Retinal pigment epithelial cell (primary cell): ENCODE results near the gene UBXN1.
A peak's percentile ranks its signal among the peaks of the same experiment; 100 is the strongest.

Source experiments
- DNase-seq: peaks from one replicate; pipeline ENCODE4 v3.0.0-alpha.2; 2010; ENCODE audit warnings: low read depth
- H3K4me3 ChIP-seq: 2 replicates; pipeline ENCODE4 v1.5.1; 2011; ENCODE audit warnings: mild to moderate bottlenecking, low read length, control low read depth, moderate library complexity
- CTCF ChIP-seq: conservative IDR thresholded peaks from 2 replicates; pipeline ENCODE4 v1.5.1; 2011; ENCODE audit warnings: low read depth, low read length, control low read depth, inconsistent platforms

The UBXN1 gene

GRCh38 chr11:62715150-62716130 is 36.6 kb upstream of the UBXN1 start:
- H3K4me3 ChIP-seq: no peak overlapping the region
- no peak for DNase-seq
- TF ChIP-seq CTCF: no peak

DNA sequence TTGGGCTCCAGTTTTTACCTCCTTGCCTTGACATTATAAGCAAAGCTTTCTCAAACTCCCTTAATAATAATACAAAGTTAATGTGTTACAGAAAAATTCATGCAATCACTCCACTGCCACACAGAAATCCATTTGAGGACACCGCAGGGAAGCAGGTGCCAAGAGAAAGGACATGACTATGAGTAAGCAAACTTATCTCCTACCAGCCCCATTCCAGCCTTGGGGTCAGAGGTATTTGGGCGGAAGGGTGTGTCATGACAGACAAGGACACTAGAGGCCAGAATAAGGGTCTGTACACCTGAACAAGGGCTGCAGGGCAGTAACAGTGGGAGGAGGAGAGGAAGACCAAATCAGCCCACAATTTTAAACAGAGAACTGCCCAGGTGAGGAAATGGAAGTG is 34.5 kb upstream of the UBXN1 start:
- H3K4me3 ChIP-seq: no peak overlapping the region
- no peak for DNase-seq
- TF ChIP-seq CTCF: no peak

DNA sequence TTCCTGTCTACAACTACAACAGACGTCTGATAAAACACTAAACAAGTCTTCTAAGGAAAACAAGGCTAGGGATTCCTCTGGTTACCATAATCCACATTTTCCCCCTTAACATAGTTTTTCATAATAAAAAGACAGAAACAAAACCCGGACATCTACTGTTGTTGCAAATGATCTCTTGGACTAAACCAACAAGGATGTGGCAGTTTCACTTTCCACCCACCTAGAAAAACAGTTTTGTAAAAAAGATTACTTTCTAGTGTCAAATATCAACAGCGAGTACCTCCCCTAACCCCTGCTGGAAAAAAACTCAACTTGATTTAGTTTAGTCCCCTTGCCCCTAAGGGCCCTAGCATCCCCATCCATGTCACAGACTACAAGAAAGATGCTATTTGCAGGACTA is 34.0 kb upstream of the UBXN1 start:
- no peak overlapping the region for H3K4me3 ChIP-seq
- no peak for TF ChIP-seq CTCF
- DNase-seq: no peak

DNA sequence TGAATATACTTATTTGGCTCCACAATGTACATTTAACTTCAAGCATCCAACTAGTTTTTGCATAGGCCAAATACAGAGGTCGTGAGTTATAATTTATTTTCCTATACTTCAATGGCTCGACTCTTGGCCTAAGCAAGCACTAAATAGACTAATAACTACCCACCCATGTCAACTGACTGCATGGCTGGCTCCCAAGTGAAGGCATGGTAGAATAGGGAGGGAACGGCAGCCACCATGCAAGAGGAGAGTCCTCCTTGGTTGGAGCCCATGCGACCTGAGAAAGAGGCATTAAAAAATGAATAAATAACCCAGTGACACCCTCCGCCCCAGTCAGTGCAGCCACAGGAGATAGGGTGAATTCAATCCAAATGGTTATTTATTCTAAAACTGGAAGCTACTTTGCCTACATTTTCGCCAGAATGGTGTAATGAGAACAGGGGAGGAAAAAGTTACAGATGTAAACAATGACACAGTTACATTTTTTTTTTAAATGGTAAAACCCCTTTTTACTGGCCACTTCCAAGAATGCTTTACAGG is 33.5 kb upstream of the UBXN1 start:
- DNase-seq: no peak
- no peak overlapping the region for H3K4me3 ChIP-seq
- no peak for TF ChIP-seq CTCF

DNA sequence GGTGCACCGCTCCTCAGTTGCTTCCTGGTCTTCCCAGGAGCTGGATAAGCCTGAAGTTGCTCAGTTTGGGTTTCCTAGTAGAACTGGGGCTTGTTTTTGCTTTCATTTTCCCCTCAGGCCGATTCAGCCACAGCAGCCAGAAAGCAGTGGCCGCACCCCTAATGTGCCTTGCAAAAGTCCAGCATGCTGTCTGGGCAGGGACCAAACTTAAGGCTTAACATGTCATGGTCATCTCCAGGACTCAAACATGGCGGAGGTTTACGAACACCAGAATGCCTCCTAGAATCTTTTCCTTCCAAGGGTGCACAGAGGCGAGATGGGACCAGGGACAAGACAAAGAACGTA is 31.1 kb upstream of the UBXN1 start:
- DNase-seq: no peak
- H3K4me3 ChIP-seq: peak overlapping the region; percentile 71
- TF ChIP-seq CTCF: no peak

DNA sequence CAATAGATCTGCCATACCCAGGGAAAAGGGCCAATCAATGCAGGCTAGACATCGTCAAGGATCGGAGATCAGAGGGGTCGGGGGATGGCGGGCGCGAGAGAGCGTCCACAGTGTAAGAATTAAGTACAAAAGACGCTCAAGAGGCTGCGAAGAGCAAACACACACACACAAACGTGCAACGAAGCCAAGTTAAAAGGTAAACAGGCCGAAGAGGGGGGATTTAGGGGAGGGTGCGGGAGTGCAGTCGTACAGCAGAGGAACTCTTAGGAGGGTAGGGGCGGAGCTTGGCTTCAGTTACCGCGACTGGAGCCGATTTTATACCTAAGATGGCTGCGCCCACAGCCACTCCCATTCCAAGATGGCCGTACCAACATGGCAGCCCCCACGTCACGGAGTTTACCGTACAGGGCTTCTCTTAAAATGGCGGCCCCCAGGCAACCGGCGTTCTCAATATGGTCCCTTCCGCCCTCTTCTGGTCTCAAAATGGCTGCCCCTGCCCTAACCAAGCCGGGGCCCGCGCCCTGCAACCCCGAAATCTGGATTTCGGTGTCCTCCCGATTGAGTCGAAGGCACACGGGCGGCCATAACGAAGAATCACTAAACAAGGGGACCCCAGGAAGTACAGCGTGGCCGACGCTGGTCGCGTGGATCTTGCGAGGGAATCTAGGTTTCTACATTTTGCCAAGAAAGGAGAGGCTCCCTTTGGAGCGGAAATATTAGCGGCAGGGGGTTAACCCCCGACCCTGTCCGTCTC is 30.6 kb upstream of the UBXN1 start:
- no peak for TF ChIP-seq CTCF
- H3K4me3 ChIP-seq: peak overlapping the region; percentile 71
- DNase-seq: peak; percentile 93
